Inflammatory macrophage treated with lipopolysaccharide for 1 hour (primary cell): ENCODE results near the gene S100Z.
A peak's percentile ranks its signal among the peaks of the same experiment; 100 is the strongest.

ENCODE experiments used
- DNase-seq, 2 donors: peaks; one replicate each; pipeline ENCODE4 v3.0.0-alpha.2; 2020 to 2022

S100Z gene

DNA sequence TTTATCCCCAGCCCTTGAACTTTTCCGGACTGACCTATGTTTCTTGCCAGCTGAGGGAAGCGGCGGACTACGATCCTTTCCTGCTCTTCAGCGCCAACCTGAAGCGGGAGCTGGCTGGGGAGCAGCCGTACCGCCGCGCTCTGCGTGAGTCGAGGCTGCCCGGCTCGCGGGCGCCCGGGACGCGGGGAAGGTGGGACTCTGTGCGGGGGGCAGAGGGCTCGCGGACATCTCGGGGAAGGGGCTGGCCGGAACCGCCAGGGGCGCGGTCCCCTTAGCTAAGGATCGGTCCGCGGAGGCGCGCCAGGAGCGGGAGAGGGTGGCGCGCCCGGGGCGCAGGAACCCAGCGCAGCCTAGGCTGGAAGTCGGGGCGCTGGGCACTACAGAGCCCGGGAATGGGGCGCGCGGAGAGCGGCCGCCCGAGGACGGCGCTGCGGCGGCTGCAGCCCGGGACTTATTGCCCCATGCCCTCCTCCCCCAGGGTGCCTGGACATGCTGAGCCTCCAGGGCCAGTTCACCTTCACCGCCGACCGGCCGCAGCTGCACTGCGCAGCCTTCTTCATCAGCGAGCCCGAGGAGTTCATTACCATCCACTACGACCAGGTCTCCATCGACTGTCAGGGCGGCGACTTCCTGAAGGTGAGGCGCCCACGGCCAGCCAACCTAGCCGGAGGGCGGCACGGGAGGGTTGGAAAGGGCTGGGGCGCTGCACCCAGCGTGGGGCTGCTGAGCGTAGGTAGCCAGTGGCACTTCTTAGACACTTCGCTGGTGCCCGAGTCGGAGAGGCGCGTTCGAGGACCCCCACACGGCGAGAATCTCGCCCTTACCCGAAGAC lies 104.0 kb downstream of the S100Z start:
- DNase-seq = no peak

- DNase-seq = no peak
Measured at GRCh38 chr5:76954383-76954763, 104.6 kb downstream of the S100Z start.

GRCh38 chr5:76956033-76956432 lies 106.2 kb downstream of the S100Z start:
- DNase-seq = no peak

DNA sequence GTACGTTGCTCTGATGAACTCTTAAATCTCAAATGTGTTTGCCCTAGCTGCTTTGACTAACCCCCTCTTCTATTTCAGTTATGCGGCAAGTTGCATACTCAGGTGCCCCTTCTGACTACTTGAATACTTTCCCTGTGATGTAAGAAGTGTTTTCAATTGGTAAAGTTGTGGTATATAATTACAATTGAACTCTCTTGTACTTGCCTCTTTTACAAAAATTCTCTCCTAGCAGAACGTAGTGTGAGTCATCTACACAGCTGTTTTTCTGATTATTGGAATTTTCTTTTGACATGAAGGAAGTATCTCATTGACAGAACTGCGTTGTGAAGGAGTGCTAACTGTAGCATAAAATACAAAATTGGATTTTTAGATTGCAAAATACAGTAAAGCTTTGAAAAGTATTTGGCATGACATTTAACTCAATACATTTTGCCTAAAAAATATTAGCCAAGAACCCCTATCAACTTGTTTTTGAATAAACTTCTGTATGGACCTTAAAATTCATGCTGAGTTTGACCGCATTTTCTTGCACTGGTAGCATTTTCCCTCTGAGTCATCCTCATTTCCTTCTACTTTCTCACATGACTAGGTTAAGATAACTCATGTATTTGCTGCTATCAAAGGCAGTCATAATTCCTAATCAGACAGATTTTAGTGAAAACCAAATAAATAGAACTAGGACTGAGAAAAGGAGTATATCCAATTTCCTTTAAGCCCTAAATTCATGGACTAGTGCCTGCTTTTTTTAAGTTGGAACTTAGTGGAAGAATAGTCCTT lies 109.4 kb downstream of the S100Z start:
- DNase-seq = peak; percentile 60 to 64

- DNase-seq = no peak
Measured at GRCh38 chr5:76960004-76960625, 110.3 kb downstream of the S100Z start.

DNA sequence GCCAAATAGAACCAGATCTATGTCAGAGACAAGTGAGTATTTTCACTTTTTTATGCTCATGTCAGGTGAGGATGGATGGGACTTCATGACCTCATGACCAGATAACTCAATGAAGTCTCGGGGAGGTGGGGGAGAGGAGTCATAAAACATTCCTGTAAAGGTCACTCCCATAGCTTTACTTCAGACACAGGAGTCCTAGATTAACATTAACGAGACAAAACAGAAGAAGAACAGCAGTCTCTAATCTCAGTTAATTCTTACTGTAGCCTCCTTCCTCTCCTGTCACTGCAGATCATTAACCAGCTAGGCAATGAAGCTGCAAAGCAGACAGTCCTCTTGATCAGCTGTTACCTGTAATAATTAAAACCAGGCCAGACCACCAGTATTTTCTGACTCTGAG lies 114.2 kb downstream of the S100Z start:
- DNase-seq = no peak
